Cerebellar nuclear complex (tissue), 1 donor: ENCODE data around the gene KIAA0753.

Experiments used
- DNase-seq, 2 experiments: peaks; one replicate each; lab custom pipeline; 2025; lab: John Stamatoyannopoulos, UW

Gene KIAA0753

GRCh38 chr17:6640536-6641246 lies at the start of gene KIAA0753, which contains the start of gene TXNDC17:
TSS of gene KIAA0753 (minus strand) at chr17:6640711. CDS start at chr17:6635103, 5,608 bp downstream.
TSS of gene TXNDC17 (plus strand) at chr17:6641060. CDS start at chr17:6641083, 23 bp downstream.
- DNase-seq: peak; percentile 23 to 47

- DNase-seq: no peak
Measured at GRCh38 chr17:6688944-6689343, 48.4 kb upstream of the KIAA0753 start.

GRCh38 chr17:6686026-6686425 lies 45.5 kb upstream of the KIAA0753 start:
- DNase-seq: no peak

GRCh38 chr17:6684881-6685767 lies 44.6 kb upstream of the KIAA0753 start:
- no peak for DNase-seq

- DNase-seq: no peak
Measured at GRCh38 chr17:6684460-6684783, 43.9 kb upstream of the KIAA0753 start.

- no peak for DNase-seq
Measured at GRCh38 chr17:6683730-6684459, 43.4 kb upstream of the KIAA0753 start.

- no peak for DNase-seq
Measured at GRCh38 chr17:6683081-6683684, 42.7 kb upstream of the KIAA0753 start.

GRCh38 chr17:6682339-6682738 lies 41.8 kb upstream of the KIAA0753 start:
- DNase-seq: no peak

GRCh38 chr17:6681671-6682070 lies 41.2 kb upstream of the KIAA0753 start:
- no peak for DNase-seq

GRCh38 chr17:6681176-6681575 lies 40.7 kb upstream of the KIAA0753 start:
- no peak for DNase-seq

- no peak for DNase-seq
Measured at GRCh38 chr17:6679241-6679640, 38.7 kb upstream of the KIAA0753 start.

- DNase-seq: no peak
Measured at GRCh38 chr17:6677946-6678345, 37.4 kb upstream of the KIAA0753 start.

- DNase-seq: no peak
Measured at GRCh38 chr17:6677158-6677831, 36.8 kb upstream of the KIAA0753 start.

GRCh38 chr17:6676802-6677157 lies 36.3 kb upstream of the KIAA0753 start:
- no peak for DNase-seq

GRCh38 chr17:6675201-6675825 lies 34.8 kb upstream of the KIAA0753 start:
- DNase-seq: no peak

- DNase-seq: no peak
Measured at GRCh38 chr17:6674586-6674985, 34.1 kb upstream of the KIAA0753 start.

- DNase-seq: no peak
Measured at GRCh38 chr17:6671431-6671830, 30.9 kb upstream of the KIAA0753 start.

- DNase-seq: no peak
Measured at GRCh38 chr17:6670999-6671398, 30.5 kb upstream of the KIAA0753 start.

- DNase-seq: no peak
Measured at GRCh38 chr17:6670571-6670970, 30.1 kb upstream of the KIAA0753 start.

GRCh38 chr17:6669479-6670212 lies 29.1 kb upstream of the KIAA0753 start:
- no peak for DNase-seq
